HG02571 (cell line): ENCODE measurements around the gene KLHL1.
A peak's percentile ranks its signal among the peaks of the same experiment; 100 is the strongest.

Experiments used
- ATAC-seq: cut with Tn5 transposase; IDR thresholded peaks from one replicate; pipeline ENCODE4 v1.9.1; 2021; ENCODE audit warnings: mild to moderate bottlenecking, moderate library complexity; ENCODE audit not compliant: unreplicated experiment

The KLHL1 gene

DNA sequence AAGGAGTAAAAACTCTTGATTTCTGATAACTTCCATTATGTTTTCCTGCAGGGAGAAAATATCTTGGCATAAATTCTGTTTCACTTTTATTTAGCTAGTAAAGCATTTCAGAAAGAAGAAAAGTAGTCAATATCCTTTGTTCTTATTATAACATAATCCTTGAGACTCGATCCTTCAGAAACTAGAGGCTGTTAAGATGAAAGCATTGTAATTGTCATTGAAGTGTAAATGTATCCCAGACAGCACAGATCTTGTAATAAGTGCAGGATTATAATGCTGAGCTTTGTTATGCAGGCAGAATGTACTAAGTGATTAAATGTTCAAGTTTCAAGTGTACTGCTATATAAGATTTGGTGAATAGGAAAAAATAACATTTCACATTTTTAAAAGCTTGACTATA is 225.8 kb downstream of the KLHL1 start:
- no peak for ATAC-seq

DNA sequence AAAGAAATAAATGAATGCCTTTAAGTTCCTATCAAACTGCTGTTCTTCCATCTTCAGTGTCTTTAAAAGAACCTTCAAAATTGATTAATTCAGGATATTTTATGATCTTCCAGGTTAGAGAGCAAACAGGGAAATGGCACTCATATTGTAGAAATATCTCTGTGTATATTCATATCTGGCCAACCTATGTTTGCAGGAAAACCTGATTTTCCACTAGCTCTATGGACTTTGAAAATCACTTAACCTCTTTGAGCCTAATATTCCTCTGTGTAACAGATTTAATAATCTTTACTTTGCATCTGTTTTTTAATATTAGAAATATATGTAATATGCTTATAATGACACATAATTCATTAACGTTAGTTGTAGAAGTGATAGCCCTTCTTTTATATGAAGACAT is 228.3 kb downstream of the KLHL1 start:
- ATAC-seq: no peak

DNA sequence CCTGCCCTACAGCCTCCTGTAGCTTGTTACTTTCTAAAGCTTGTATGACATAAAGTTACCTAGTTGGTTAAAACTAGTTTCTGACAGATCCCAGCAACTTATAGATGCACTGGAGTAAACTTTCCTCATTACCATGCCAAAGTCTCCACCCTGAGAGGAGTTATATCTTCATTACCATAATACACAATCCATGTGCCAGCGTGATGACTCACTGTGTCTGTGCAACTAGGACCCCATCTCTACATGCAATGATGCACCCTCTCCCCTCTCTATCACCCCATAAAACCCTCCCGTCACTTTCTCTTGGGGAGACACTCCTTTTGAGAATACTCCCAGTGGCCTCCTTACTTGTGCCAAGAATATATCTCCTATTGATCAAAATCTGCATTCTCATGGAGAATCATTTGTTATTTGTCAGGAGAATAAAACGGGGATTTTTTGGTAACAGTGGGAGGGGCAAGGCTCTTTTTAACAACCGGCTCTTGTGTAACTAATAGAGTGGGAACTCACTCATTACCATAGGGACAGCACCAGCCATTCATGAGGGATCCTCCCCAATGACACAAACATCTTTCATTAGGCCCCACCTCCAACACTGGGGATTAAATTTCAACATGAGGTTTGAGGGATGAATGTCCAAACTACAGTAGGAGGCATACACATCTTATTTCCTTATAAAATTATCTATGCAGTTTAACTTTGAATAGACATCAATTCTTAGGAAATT is 235.8 kb downstream of the KLHL1 start:
- ATAC-seq: no peak

DNA sequence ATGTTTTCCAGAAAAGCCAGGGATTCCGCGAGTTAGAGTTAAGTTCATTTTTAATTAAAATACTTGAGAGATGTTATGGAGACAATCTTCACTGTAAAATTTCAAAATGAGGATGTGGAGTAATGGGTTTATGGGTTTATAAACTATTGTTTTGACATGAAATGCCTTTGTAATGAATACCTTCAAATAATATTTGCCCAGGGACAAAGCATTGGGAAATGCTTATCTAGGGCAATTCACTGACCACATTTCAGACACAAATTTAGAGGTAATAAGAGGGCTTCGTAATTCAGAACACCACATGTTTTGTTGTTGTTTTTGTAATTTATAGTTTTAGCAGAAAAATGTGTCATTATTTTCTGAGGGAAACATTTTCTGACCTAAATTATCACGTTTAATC is 241.7 kb downstream of the KLHL1 start:
- ATAC-seq: no peak

DNA sequence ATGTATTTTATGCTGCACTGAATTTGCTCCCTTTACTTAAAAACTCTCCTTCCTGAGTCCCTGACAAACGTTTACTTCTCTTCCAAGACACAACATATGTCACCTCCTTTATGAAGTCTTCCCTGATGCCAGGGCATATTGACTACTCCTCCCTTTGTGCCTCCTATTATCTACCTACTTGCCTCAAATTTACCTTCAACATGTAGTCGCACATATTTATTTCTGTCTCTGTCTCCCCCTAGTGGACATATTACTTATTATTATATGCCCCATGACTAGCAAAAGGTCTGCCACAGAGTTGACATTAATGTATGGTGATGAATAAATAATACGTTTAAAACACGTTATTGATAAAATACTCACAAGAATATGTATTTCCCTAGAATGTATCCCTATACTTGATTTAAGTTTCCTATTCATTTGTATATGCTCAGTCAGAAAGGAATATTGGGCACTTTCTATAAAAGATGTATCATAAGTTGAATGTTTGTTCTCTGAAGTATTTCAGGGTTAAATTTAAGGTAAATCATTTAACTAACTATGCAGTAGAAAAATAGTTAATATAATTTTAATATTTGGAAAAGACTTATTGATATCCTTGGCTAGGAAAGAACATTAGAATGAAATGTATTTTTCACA is 250.9 kb downstream of the KLHL1 start:
- peak; percentile 75 for ATAC-seq

GRCh38 chr13:69856331-69856730 is 251.9 kb downstream of the KLHL1 start:
- ATAC-seq: no peak

- ATAC-seq: no peak
Measured at GRCh38 chr13:69828527-69828926, 279.7 kb downstream of the KLHL1 start.

DNA sequence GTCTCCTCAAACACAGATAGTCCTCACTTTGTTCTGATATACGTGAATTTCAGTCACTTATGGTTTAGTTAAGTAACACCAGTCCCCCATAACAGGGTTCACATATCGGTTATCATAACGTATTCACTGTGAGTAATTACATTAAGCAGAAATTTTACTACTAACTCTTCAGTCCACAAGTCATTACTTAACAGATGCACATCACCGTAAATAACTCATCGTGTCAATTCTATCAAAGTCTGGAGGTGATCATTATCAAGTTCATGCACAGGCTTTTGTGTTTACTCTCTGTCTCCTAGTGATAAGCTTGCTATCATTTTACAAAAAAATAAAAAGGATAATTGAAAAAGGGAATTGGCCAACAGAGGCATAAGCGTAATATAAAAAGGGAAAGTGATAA is 288.1 kb downstream of the KLHL1 start:
- no peak for ATAC-seq

GRCh38 chr13:69817333-69817869 is 290.9 kb downstream of the KLHL1 start:
- no peak for ATAC-seq

DNA sequence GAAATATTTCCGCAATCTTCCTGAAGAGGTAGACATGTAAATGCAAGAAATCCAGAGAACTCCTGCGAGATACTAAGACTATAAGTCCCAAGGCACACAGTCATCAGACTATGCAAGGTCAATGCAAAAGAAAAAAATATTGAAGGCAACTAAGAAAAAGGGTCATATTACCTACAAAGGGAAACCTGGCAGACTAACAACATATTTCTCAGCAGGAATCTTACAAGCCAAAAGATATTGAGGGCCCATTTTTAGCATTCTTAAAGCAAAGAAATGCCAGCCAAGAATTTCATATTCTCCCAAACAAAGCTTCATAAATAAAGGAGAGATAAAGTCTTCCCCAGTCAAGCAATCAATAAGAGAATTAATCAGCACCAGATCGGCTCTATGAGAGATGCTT is 299.1 kb downstream of the KLHL1 start:
- ATAC-seq: no peak

DNA sequence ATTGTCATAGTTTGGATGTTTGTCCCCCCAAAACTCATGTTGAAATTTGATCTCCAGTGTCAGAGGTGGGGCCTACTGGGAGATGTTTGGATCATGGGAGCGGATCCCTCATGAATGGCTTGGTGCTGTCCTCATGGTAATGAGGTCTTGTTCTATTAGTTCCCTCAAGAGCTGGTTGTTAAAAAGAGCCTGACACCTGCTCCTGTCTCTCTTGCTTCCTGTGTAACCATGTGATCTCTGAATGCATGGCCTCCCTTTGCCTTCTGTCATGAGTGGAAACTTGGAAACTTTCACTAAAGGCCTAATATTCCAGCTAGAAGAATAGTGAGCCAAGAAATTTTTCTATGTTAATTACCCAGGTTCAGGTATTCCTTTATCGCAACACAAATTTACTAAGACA is 312.0 kb downstream of the KLHL1 start:
- ATAC-seq: no peak

GRCh38 chr13:69793783-69794453 is 314.3 kb downstream of the KLHL1 start:
- ATAC-seq: no peak

GRCh38 chr13:69776937-69777336 is 331.3 kb downstream of the KLHL1 start:
- no peak for ATAC-seq

DNA sequence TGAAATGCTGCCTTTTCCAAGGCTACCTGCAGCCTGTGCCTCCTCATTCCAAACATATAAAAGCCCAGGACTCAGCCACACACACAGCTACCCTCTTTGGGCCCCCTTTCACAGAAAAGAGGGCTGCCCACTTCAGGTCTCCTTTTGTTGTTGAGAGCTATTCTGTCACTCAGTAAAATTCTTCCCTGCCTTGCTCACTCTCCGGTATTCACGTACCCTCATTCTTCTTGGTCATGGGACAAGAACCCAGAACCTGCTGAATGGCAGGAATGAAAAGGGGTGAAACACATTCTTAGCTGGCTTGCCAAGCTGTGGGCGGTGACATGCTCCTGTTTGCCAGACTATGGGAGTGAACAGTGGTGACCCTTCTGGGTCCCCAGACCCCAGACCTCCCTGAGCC is 338.6 kb downstream of the KLHL1 start:
- no peak for ATAC-seq

- ATAC-seq: no peak
Measured at GRCh38 chr13:69761581-69761980, 346.7 kb downstream of the KLHL1 start.

DNA sequence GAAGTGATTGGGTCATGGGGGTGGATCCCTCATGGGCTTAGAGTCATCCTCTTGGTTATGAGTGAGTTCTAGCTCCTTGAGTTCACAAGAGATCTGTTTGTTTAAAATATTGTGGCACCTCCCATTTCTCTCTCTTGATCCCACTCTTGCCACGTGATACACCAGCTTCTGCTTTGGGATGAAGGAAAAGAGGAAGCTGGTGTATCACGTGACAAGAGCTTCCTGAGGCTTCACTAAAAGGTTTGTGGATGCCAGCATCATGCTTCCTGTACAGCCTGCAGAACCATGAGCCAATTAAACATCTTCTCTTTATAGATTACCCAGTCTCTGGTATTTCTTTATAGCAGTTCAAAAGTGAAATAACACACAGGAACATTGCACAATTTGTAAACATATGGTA is 353.2 kb downstream of the KLHL1 start:
- ATAC-seq: no peak

DNA sequence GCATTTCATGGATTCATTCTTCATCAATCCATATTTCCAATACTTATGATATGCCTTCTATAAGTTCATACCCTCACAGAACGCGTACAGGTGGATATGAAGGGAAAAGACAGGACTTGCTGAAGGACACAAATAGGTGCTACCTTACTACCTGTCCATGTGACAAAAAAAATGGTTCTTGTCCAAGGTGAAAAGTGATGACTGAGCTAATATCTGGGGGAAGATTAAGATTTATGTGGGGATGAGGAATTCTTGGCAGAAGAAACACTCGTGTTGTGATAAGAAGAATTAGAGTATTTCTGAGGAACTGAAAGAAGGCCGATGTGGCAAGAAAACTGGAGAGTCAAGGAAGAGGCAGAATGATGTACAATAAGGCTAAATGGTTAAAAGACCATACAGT is 357.0 kb downstream of the KLHL1 start:
- ATAC-seq: no peak

- ATAC-seq: no peak
Measured at GRCh38 chr13:69737129-69737935, 370.9 kb downstream of the KLHL1 start.

GRCh38 chr13:69721631-69722030 is 386.6 kb downstream of the KLHL1 start:
- no peak for ATAC-seq

DNA sequence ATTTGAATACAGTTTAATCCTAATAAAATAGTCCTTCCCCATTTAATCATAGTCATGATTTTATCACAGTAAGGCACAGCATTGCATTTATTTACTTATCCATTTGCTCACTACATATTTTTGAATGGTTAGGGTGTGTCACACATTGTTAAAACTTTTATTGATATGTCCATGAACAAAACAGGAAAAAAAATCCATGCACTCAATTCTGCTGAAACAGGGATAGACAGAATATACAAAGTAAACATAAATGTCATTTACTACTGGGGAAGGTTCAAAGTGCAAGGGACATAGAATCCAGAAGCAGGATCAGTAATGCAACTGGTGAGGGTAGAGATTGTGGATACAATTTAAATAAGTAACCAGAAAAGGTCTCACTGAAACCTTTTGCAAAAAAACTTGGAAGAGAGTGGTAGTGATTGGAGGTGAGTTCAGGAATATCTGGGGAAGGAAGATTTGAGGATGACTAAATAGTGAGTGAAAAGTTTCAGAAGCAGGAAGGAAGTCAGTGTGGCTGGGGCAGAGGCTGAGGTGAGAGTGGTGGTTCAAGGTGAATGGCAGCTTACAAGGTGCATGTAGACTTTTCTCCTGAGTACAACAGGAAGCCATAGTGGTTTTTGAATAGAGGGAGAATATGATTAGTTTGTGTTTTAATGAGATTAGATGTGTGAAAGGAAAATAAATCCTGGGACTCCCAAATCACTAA is 387.8 kb downstream of the KLHL1 start:
- ATAC-seq: no peak

DNA sequence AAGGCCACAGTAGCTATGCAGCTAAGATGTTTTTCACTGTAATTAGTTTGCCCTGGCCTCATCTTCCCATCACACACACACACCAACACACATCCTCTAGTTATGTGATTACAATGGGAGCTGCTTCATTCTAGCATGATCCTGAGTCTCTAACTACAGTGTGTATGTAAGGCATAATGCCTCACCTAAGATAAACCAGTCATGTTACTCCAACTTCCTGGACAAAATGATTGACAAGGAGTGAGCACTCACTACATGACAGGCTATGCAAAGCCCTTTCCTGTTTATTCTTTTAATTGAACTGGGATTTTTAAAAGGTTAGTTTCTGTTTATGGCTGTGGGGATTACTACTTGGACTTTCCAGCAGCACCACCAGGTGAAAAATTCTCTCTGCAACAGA is 401.4 kb downstream of the KLHL1 start:
- no peak for ATAC-seq
